ES-I3 (cell line): Measurements from ENCODE around the gene UBL4A.
A peak's percentile ranks its signal among the peaks of the same experiment; 100 is the strongest.
"Not testable (repeated sequence)": the region's sequence is repeated elsewhere in the genome, so short reads cannot be mapped to it uniquely, and the experiment has no call there.

Experiments
- H3K36me3 ChIP-seq: 2 replicates; pipeline ENCODE4 v1.6.1; 2013; ENCODE audit warnings: mild to moderate bottlenecking, low read length, control low read depth, moderate library complexity; ENCODE audit not compliant: insufficient read depth
- H3K4me1 ChIP-seq: 2 replicates; pipeline ENCODE4 v1.6.1; 2013; ENCODE audit warnings: mild to moderate bottlenecking, control low read depth, low read length; ENCODE audit not compliant: insufficient read depth
- H3K9ac ChIP-seq: 2 replicates; pipeline ENCODE4 v1.6.1; 2013; ENCODE audit warnings: low read depth, mild to moderate bottlenecking, low read length, moderate library complexity
- H3K9me3 ChIP-seq: 2 replicates; pipeline ENCODE4 v1.6.1; 2013; ENCODE audit warnings: mild to moderate bottlenecking, low read length, moderate library complexity; ENCODE audit not compliant: control insufficient read depth, insufficient read depth

Gene UBL4A

GRCh38 chrX:154496591-154497137, 10.2 kb upstream of the UBL4A start:
- H3K4me1 ChIP-seq, H3K9me3 ChIP-seq, H3K9ac ChIP-seq, H3K36me3 ChIP-seq: not testable (repeated sequence)

GRCh38 chrX:154495472-154495922, 9.1 kb upstream of the UBL4A start:
- H3K9me3 ChIP-seq: no peaks in the 10 kb centered on the region
- H3K9ac ChIP-seq: no peak overlapping the region
- H3K4me1 ChIP-seq: no peaks in the 10 kb centered on the region
- no peaks in the 10 kb centered on the region for H3K36me3 ChIP-seq

GRCh38 chrX:154494715-154495114, 8.3 kb upstream of the UBL4A start:
- no peak overlapping the region for H3K9ac ChIP-seq
- no peaks in the 10 kb centered on the region for H3K9me3 ChIP-seq
- no peaks in the 10 kb centered on the region for H3K4me1 ChIP-seq
- no peaks in the 10 kb centered on the region for H3K36me3 ChIP-seq

- no peaks in the 10 kb centered on the region; the same call in 1 of the 2 replicates for H3K4me1 ChIP-seq
- no peaks in the 10 kb centered on the region for H3K9me3 ChIP-seq
- no peaks in the 10 kb centered on the region; the same call in 1 of the 2 replicates for H3K36me3 ChIP-seq
- peak within 1 kb of the TSS; percentile 72; the same call in 1 of the 2 replicates for H3K9ac ChIP-seq
These were observed 4.1 kb upstream of the UBL4A start, which contains the start of gene SLC10A3 for GRCh38 chrX:154490414-154491083. SLC10A3 (minus strand) TSS chrX:154490629; CDS start chrX:154488940, 1,689 bp downstream.

- Histone ChIP-seq H3K9me3 (no peaks in the 10 kb centered on the region), H3K4me1 (no peaks in the 10 kb centered on the region; the same call in 1 of the 2 replicates), H3K36me3 (no peaks in the 10 kb centered on the region; the same call in 1 of the 2 replicates), H3K9ac (peak overlapping the region; percentile 70; the same call in 1 of the 2 replicates)
These were observed 3.6 kb upstream of the UBL4A start for GRCh38 chrX:154490021-154490413.

- no peaks in the 10 kb centered on the region for H3K9me3 ChIP-seq
- no peaks in the 10 kb centered on the region; the same call in 1 of the 2 replicates for H3K36me3 ChIP-seq
- H3K4me1 ChIP-seq: no peaks in the 10 kb centered on the region; the same call in 1 of the 2 replicates
- H3K9ac ChIP-seq: no peak overlapping the region
These were observed 2.8 kb upstream of the UBL4A start for GRCh38 chrX:154489182-154489581.

- H3K9me3 ChIP-seq: no peaks in the 10 kb centered on the region
- no peaks in the 10 kb centered on the region; the same call in 1 of the 2 replicates for H3K36me3 ChIP-seq
- H3K9ac ChIP-seq: no peak overlapping the region
- H3K4me1 ChIP-seq: no peaks in the 10 kb centered on the region; the same call in 1 of the 2 replicates
These were observed 2.1 kb upstream of the UBL4A start for GRCh38 chrX:154488336-154489075.

- no peak overlapping the region for H3K9ac ChIP-seq
- no peaks in the 10 kb centered on the region for H3K9me3 ChIP-seq
- H3K36me3 ChIP-seq: no peaks in the 10 kb centered on the region; the same call in 1 of the 2 replicates
- no peaks in the 10 kb centered on the region; the same call in 1 of the 2 replicates for H3K4me1 ChIP-seq
These were observed 1.3 kb upstream of the UBL4A start for GRCh38 chrX:154487518-154488290.

GRCh38 chrX:154486052-154486395, 391 bp downstream of the UBL4A start:
- Histone ChIP-seq H3K9me3 (no peaks in the 10 kb centered on the region), H3K9ac (peak overlapping the region; percentile 56), H3K4me1 (no peaks in the 10 kb centered on the region; the same call in 1 of the 2 replicates), H3K36me3 (no peaks in the 10 kb centered on the region; the same call in 1 of the 2 replicates)

GRCh38 chrX:154485150-154486051, 1.0 kb downstream of the UBL4A start:
- Histone ChIP-seq H3K4me1 (no peaks in the 10 kb centered on the region; the same call in 1 of the 2 replicates), H3K9me3 (no peaks in the 10 kb centered on the region), H3K36me3 (no peaks in the 10 kb centered on the region; the same call in 1 of the 2 replicates), H3K9ac (peak overlapping the region; percentile 56)

GRCh38 chrX:154484255-154485149, 1.9 kb downstream of the UBL4A start:
- Histone ChIP-seq H3K9me3 (no peaks in the 10 kb centered on the region), H3K9ac (no peak overlapping the region), H3K4me1 (no peaks in the 10 kb centered on the region; the same call in 1 of the 2 replicates), H3K36me3 (no peaks in the 10 kb centered on the region; the same call in 1 of the 2 replicates)

- no peaks in the 10 kb centered on the region for H3K9me3 ChIP-seq
These were observed 3.1 kb downstream of the UBL4A start for GRCh38 chrX:154483325-154483724.

More at GRCh38 chrX:154483325-154483724, 3.1 kb downstream of the UBL4A start:
- H3K36me3 ChIP-seq: no peaks in the 10 kb centered on the region; the same call in 1 of the 2 replicates
- H3K9ac ChIP-seq: no peak overlapping the region
- H3K4me1 ChIP-seq: no peaks in the 10 kb centered on the region; the same call in 1 of the 2 replicates
